Cardiac fibroblast (primary cell): ENCODE results near the gene S100A3.

Experiments used
- DNase-seq, 2 donors: peaks; one replicate each; pipeline versions ENCODE4 v3.0.0 to v3.0.0-alpha.2; 2010; ENCODE audit warnings: low read depth in 2 of 2
- H3K4me3 ChIP-seq, 2 donors: replicated peaks in 1 of 2; 1 replicate in 1 of 2; 2 replicates in 1 of 2; pipeline ENCODE4 v1.5.1; 2011; ENCODE audit warnings: low read depth in 2 of 2, low read length in 2 of 2, mild to moderate bottlenecking in 2 of 2, moderate library complexity in 1 of 2
- CTCF ChIP-seq: IDR thresholded peaks from one replicate; pipeline ENCODE4 v1.5.1; 2011; ENCODE audit warnings: low read depth, mild to moderate bottlenecking, low read length, inconsistent platforms

The S100A3 gene

GRCh38 chr1:153549741-153550397, 811 bp upstream of the S100A3 start:
- DNase-seq: no peak
- H3K4me3 ChIP-seq: no peak overlapping the region
- no peak for TF ChIP-seq CTCF

- no peak overlapping the region for H3K4me3 ChIP-seq
- no peak for TF ChIP-seq CTCF
These were observed 1.2 kb downstream of the S100A3 start for GRCh38 chr1:153547560-153548551.

GRCh38 chr1:153546796-153547559, 2.1 kb downstream of the S100A3 start:
- TF ChIP-seq CTCF: no peak
- H3K4me3 ChIP-seq: no peak overlapping the region
- no peak for DNase-seq

More at GRCh38 chr1:153547560-153548551, 1.2 kb downstream of the S100A3 start:
- DNase-seq: no peak

GRCh38 chr1:153546371-153546770, 2.7 kb downstream of the S100A3 start:
- H3K4me3 ChIP-seq: no peak overlapping the region
- TF ChIP-seq CTCF: no peak
- DNase-seq: no peak

GRCh38 chr1:153545067-153546055, 3.7 kb downstream of the S100A3 start, which contains the start of gene S100A4:
TSS of gene S100A4 (minus strand) at chr1:153545806. CDS start at chr1:153544794, 1,012 bp downstream.
- TF ChIP-seq CTCF: no peak
- DNase-seq: peak; percentile 88 to 96
- H3K4me3 ChIP-seq: peak within 1 kb of the TSS; percentile 12 to 22
